Heart left ventricle (tissue), 16 donors: ENCODE results near the gene ZNF135. TPM values are rescaled to one million over a fixed set of nuclear protein-coding genes. Genes with fewer than 3 reads are reported as not detected.
A peak's percentile ranks its signal among the peaks of the same experiment; 100 is the strongest.

Source experiments
- ATAC-seq, 4 donors: fragments of 200-7000 bp; cut with Tn5 transposase; one replicate each; pipeline ENCODE4 v1.9.1; 2020 to 2022; ENCODE audit warnings: moderate library complexity in 4 of 4, mild to moderate bottlenecking in 3 of 4, moderate number of reproducible peaks in 1 of 4
- DNase-seq, 5 donors: peaks; one replicate each; pipeline ENCODE4 v3.0.0-alpha.2; 2020
- H3K27ac ChIP-seq, 12 donors: fragments of 200-600 bp; sonication (generic) in 4 of 12; one replicate each; pipeline versions ENCODE4 v1.5.0 to v1.8.0; 2016 to 2022; ENCODE audit warnings: mild to moderate bottlenecking in 2 of 12
- H3K27me3 ChIP-seq, 9 donors: fragments of 200-600 bp; sonication (generic) in 2 of 9; one replicate each; pipeline versions ENCODE4 v1.5.1 to v1.8.0; 2016 to 2022; ENCODE audit warnings: mild to moderate bottlenecking in 3 of 9
- H3K36me3 ChIP-seq, 9 donors: fragments of 200-600 bp; sonication (generic) in 2 of 9; one replicate each; pipeline versions ENCODE4 v1.5.0 to v1.8.0; 2018 to 2022; ENCODE audit warnings: mild to moderate bottlenecking in 2 of 9
- H3K4me1 ChIP-seq, 12 donors: fragments of 200-600 bp; sonication (generic) in 4 of 12; one replicate each; pipeline versions ENCODE4 v1.5.0 to v1.8.0; 2016 to 2022; ENCODE audit warnings: mild to moderate bottlenecking in 3 of 12
- H3K4me3 ChIP-seq, 12 donors: fragments of 200-600 bp; sonication (generic) in 4 of 12; one replicate each; pipeline versions ENCODE4 v1.5.0 to v1.8.0; 2017 to 2022; ENCODE audit warnings: mild to moderate bottlenecking in 9 of 12, moderate library complexity in 4 of 12
- H3K9me3 ChIP-seq, 12 donors: fragments of 200-600 bp; sonication (generic) in 4 of 12; one replicate each; pipeline versions ENCODE4 v1.5.0 to v1.8.0; 2016 to 2022; ENCODE audit warnings: mild to moderate bottlenecking in 1 of 12
- CTCF ChIP-seq, 12 donors: fragments of 200-600 bp; sonication (generic) in 4 of 12; IDR thresholded peaks; one replicate each; pipeline versions ENCODE4 v1.5.0 to v1.8.0; 2018 to 2022; ENCODE audit warnings: antibody characterized with exemption in 12 of 12, mild to moderate bottlenecking in 5 of 12
- POLR2A ChIP-seq, 2 donors: fragments of 450-650 bp; IDR thresholded peaks; one replicate each; pipeline ENCODE4 v1.6.1; 2017; ENCODE audit warnings: antibody characterized with exemption in 2 of 2, mild to moderate bottlenecking in 2 of 2, moderate library complexity in 2 of 2
- WGBS, 4 donors: extraction: QIAGEN DNeasy Blood & Tissue Kit in 2 of 4; methylation state at CpG; one replicate each; pipeline versions ENCODE4 v1.1.5 to v1.1.7; 2013 to 2018; 5-methylcytosine and 5-hydroxymethylcytosine counted together
- intact Hi-C, 10 donors: fragments of 100-400 bp; cut with DNase I; formaldehyde crosslinking; loops; one replicate each; pipeline versions ENCODE4 v1.11.1 to v1.14.2; 2022
- polyA plus RNA-seq, 2 donors: library from polyadenylated mRNA; stranded (reverse); fragments of 200-250 nt; gene quantifications; one replicate each; pipeline ENCODE4 v1.2.3, GENCODE V29; 2013
- total RNA-seq, 9 donors: library from RNA; depleted of rRNA in 2 of 9; stranded (reverse); fragments of >200 nt in 2 of 9; fragmentation: NEBNext Ultra II Directional in 3 of 9; extraction: Animal tissue kit (Norgen Biotek cat#: 25700) in 3 of 9; gene quantifications; one replicate each; pipeline versions ENCODE4 v1.1.0 to v1.2.4, GENCODE V29; 2016 to 2023
- donor health status: ischemic (EF 13 %, LVEDD 7.1; RV severe dilation, severe dysfunction).
- donor health status: healthy with polysubstance abuse.
- donor health status: DM: no; HTN: yes; CAD: no.
- donor health status: DM: no; HTN: no; CAD: no.
- donor health status: ischemic (EF 25% LVEDD 6.9; RV normal size, moderate dysfunction).
- donor health status: ischemic (EF 25% LVEDD 5.7; RV mildly dilated, moderate dysfunction).
- donor health status: healthy.
- donor health status: DM: yes; HTN: yes; CAD: no.
- donor health status: ischemic (EF 35%, LVEDD 5.7; RV mildly dilated, moderate dysfunction).
- donor health status: nonischemic (EF 11% LVEDD 7.7; RV severe dilation, severe dysfunction).
- donor health status: DM: yes; HTN: yes; CAD: no.
- donor health status: PGD.
- donor health status: ischemic (EF 29% LVEDD 5.4; RV normal size, mild dysfunction).
- donor health status: nonischemic (EF 23%, LVEDD 6.1; RV moderate dilation, normal function).

The ZNF135 gene
- total and polyA plus RNA-seq, 11 donors = 2.0 to 4.5 (median 3.4) TPM

GRCh38 chr19:58067240-58067912, 8.3 kb downstream of the ZNF135 start:
- H3K4me3 ChIP-seq = no peak overlapping the region
- no peak overlapping the region for H3K27ac ChIP-seq
- peaks cover 0 to 98% (median 71%) of the 10 kb centered on the region in 12 donors for H3K9me3 ChIP-seq
- H3K36me3 ChIP-seq = peaks cover 2 to 74% (median 34%) of the 10 kb centered on the region in 9 donors
- TF ChIP-seq POLR2A (IDR thresholded peaks at IDR 0.05) = no peak
- no peak for TF ChIP-seq CTCF (IDR thresholded peaks at IDR 0.05)
- no peaks in the 10 kb centered on the region for H3K27me3 ChIP-seq
- DNase-seq (no peak), ATAC-seq (no peak)
- intact Hi-C loops = no loop called here
- no peaks in the 10 kb centered on the region for H3K4me1 ChIP-seq
- 95 to 99% (median 97%) methylated on average over 12 to 15 of the region's 15 CpGs for WGBS, 4 donors

GRCh38 chr19:58079792-58080191, 20.7 kb downstream of the ZNF135 start:
- Histone ChIP-seq H3K36me3 (peaks cover under 1 to 25% (median 10%) of the 10 kb centered on the region in 9 donors), H3K4me3 (no peak overlapping the region), H3K9me3 (peaks cover 0 to 82% (median 26%) of the 10 kb centered on the region in 12 donors), H3K4me1 (no peaks in the 10 kb centered on the region), H3K27me3 (no peaks in the 10 kb centered on the region), H3K27ac (no peak overlapping the region)
- 93 to 97% (median 95%) methylated on average over 10 of the region's 10 CpGs for WGBS, 4 donors
- TF ChIP-seq CTCF (IDR thresholded peaks at IDR 0.05) = no peak
- no peak for TF ChIP-seq POLR2A (IDR thresholded peaks at IDR 0.05)
- intact Hi-C loops = no loop called here
- DNase-seq (no peak), ATAC-seq (no peak)

GRCh38 chr19:58083021-58083420, 23.9 kb downstream of the ZNF135 start:
- H3K9me3 ChIP-seq = peaks cover 0 to 88% (median 34%) of the 10 kb centered on the region in 12 donors
- H3K27me3 ChIP-seq = no peaks in the 10 kb centered on the region
- no peaks in the 10 kb centered on the region for H3K4me1 ChIP-seq
- H3K36me3 ChIP-seq = peaks cover 5 to 57% (median 33%) of the 10 kb centered on the region in 9 donors
- no peak overlapping the region for H3K4me3 ChIP-seq
- H3K27ac ChIP-seq = no peak overlapping the region
- 97 to 99% (median 98%) methylated on average over 3 of the region's 3 CpGs for WGBS, 4 donors
- ATAC-seq (no peak), DNase-seq (no peak)
- intact Hi-C loops = no loop called here
- no peak for TF ChIP-seq POLR2A (IDR thresholded peaks at IDR 0.05)
- TF ChIP-seq CTCF (IDR thresholded peaks at IDR 0.05) = no peak

- Histone ChIP-seq H3K36me3 (peaks cover 5 to 69% (median 37%) of the 10 kb centered on the region in 9 donors), H3K4me3 (no peak overlapping the region), H3K27me3 (no peaks in the 10 kb centered on the region), H3K4me1 (no peaks in the 10 kb centered on the region), H3K27ac (no peak overlapping the region), H3K9me3 (peaks cover 0 to 87% (median 33%) of the 10 kb centered on the region in 12 donors)
- ATAC-seq = peak in 2 of 4 donors; percentile 9 to 21
- intact Hi-C loops = no loop called here
- DNase-seq = no peak
- WGBS, 4 donors = 96 to 99% (median 98%) methylated on average over 40 to 69 of the region's 69 CpGs
- TF ChIP-seq POLR2A (IDR thresholded peaks at IDR 0.05) = no peak
- TF ChIP-seq CTCF (IDR thresholded peaks at IDR 0.05) = no peak
Observed at GRCh38 chr19:58084596-58085347, 25.7 kb downstream of the ZNF135 start.
